A673 (cell line): ENCODE measurements around the gene HIGD2A. TPM values are rescaled to one million over a fixed set of nuclear protein-coding genes. Genes with fewer than 3 reads are reported as not detected.

Experiments
- BruUV-seq: library from RNA; stranded (reverse); fragments of 400-500 nt; replicated peaks from 2 replicates; lab custom pipeline; 2021; lab: Mats Ljungman, UMichigan
- CTCF ChIA-PET: fragments of 300-600 bp; sonication (Branson Sonifier 250); formaldehyde crosslinking; loops from one replicate; lab custom pipeline; 2022; ENCODE audit warnings: antibody characterized with exemption; lab: Charles Lee
- POLR2A ChIA-PET: fragments of 300-600 bp; sonication (Branson Sonifier 250); formaldehyde crosslinking; loops from one replicate; lab custom pipeline; 2022; ENCODE audit warnings: antibody characterized with exemption; ENCODE audit not compliant: low non-redundant PET; lab: Charles Lee
- DNase-seq: peaks from one replicate; pipeline ENCODE4 v3.0.0-alpha.2; 2015; ENCODE audit warnings: low spot score
- H3K27ac ChIP-seq: fragments of 200-600 bp; sonication (generic); 2 replicates; pipeline ENCODE4 v1.5.1; 2016; ENCODE audit warnings: mixed run types, low read depth, mild to moderate bottlenecking, mixed read lengths, antibody characterized with exemption, low read length; ENCODE audit not compliant: poor library complexity, severe bottlenecking
- H3K27me3 ChIP-seq: fragments of 200-600 bp; sonication (generic); replicated peaks from 2 replicates; pipeline ENCODE4 v1.6.1; 2017; ENCODE audit warnings: mixed run types, low read depth, mild to moderate bottlenecking, mixed read lengths, antibody characterized with exemption, low read length; ENCODE audit not compliant: insufficient read depth, poor library complexity
- H3K36me3 ChIP-seq: fragments of 200-600 bp; sonication (generic); 2 replicates; pipeline ENCODE4 v1.6.1; 2016; ENCODE audit warnings: mixed run types, mild to moderate bottlenecking, mixed read lengths, antibody characterized with exemption, low read length; ENCODE audit not compliant: insufficient read depth, poor library complexity, severe bottlenecking
- H3K4me1 ChIP-seq: fragments of 200-600 bp; sonication (generic); 2 replicates; pipeline ENCODE4 v1.6.1; 2017; ENCODE audit warnings: mixed run types, mild to moderate bottlenecking, mixed read lengths, antibody characterized with exemption, low read length; ENCODE audit not compliant: insufficient read depth, poor library complexity, severe bottlenecking
- H3K4me3 ChIP-seq: fragments of 200-600 bp; sonication (generic); 2 replicates; pipeline ENCODE4 v1.5.1; 2016; ENCODE audit warnings: low read depth, mixed run types, mild to moderate bottlenecking, mixed read lengths, low read length; ENCODE audit not compliant: poor library complexity, severe bottlenecking
- H3K9me3 ChIP-seq: fragments of 200-600 bp; sonication (generic); 2 replicates; pipeline ENCODE4 v1.6.1; 2016; ENCODE audit warnings: mixed run types, low read depth, mild to moderate bottlenecking, mixed read lengths, antibody characterized with exemption, low read length; ENCODE audit not compliant: poor library complexity, severe bottlenecking
- CTCF ChIP-seq: fragments of 300-800, 200-600 bp; sonication (generic); conservative IDR thresholded peaks from 2 replicates; pipeline ENCODE4 v1.5.1; 2017; ENCODE audit warnings: low read depth, mild to moderate bottlenecking, antibody characterized with exemption, low read length, moderate library complexity, mixed read lengths
- EZH2 ChIP-seq: fragments of 200-600 bp; sonication (generic); IDR thresholded peaks from 2 replicates; pipeline ENCODE4 v1.6.1; 2017; ENCODE audit warnings: borderline replicate concordance, low read depth, mild to moderate bottlenecking, mixed read lengths, antibody characterized with exemption, low read length; ENCODE audit not compliant: poor library complexity, severe bottlenecking
- intact Hi-C: fragments of 100-400 bp; cut with micrococcal nuclease; formaldehyde crosslinking; loops from one replicate; pipeline ENCODE4 v1.10.0; 2022; ENCODE audit not compliant: unreplicated experiment
- total RNA-seq: library from RNA; stranded (reverse); gene quantifications from 2 replicates; pipeline ENCODE4 v1.2.3, GENCODE V29; 2021

The HIGD2A gene
- total RNA-seq, 1 experiment from 2014 or later: 81.7 TPM

GRCh38 chr5:176412517-176413254 lies 24.1 kb downstream of the HIGD2A start:
- CTCF ChIA-PET: no interaction called here
- TF ChIP-seq CTCF: no peak
- no peak for TF ChIP-seq EZH2
- no peak overlapping the region for H3K27ac ChIP-seq
- peaks cover 6% of the 10 kb centered on the region for H3K4me1 ChIP-seq
- BruUV-seq: no TSS peak
- intact Hi-C loops: no loop called here
- DNase-seq: no peak
- H3K9me3 ChIP-seq: no peaks in the 10 kb centered on the region
- H3K27me3 ChIP-seq: no peaks in the 10 kb centered on the region
- H3K36me3 ChIP-seq: no peaks in the 10 kb centered on the region
- POLR2A ChIA-PET: no interaction called here
- no peak overlapping the region for H3K4me3 ChIP-seq

GRCh38 chr5:176413255-176413565 lies 24.7 kb downstream of the HIGD2A start:
- POLR2A ChIA-PET: no interaction called here
- Histone ChIP-seq H3K27ac (no peak overlapping the region), H3K4me1 (peaks cover 6% of the 10 kb centered on the region), H3K36me3 (no peaks in the 10 kb centered on the region), H3K9me3 (no peaks in the 10 kb centered on the region), H3K27me3 (no peaks in the 10 kb centered on the region), H3K4me3 (no peak overlapping the region)
- CTCF ChIA-PET: no interaction called here
- intact Hi-C loops: no loop called here
- TF ChIP-seq EZH2 (no peak), CTCF (no peak)
- no TSS peak for BruUV-seq
- DNase-seq: no peak

- intact Hi-C loops: no loop called here
- CTCF ChIA-PET: interaction anchor here (0.7 kb wide), 1 partner anchor 212 kb away, joined by 4 read pairs; no protein-coding TSS in a partner anchor
- no peak for TF ChIP-seq EZH2
- TF ChIP-seq CTCF: no peak
- Histone ChIP-seq H3K36me3 (no peaks in the 10 kb centered on the region), H3K9me3 (no peaks in the 10 kb centered on the region), H3K4me1 (peaks cover 6% of the 10 kb centered on the region), H3K27me3 (no peaks in the 10 kb centered on the region), H3K27ac (no peak overlapping the region), H3K4me3 (no peak overlapping the region)
- no TSS peak for BruUV-seq
- POLR2A ChIA-PET: interaction anchor here (0.7 kb wide), 1 partner anchor 684 kb away, joined by 7 read pairs; no protein-coding TSS in a partner anchor
- no peak for DNase-seq
Observed at GRCh38 chr5:176413709-176414191, 25.2 kb downstream of the HIGD2A start.
